HepG2 (cell line): Measurements from ENCODE around the gene ADGRL3. TPM values are rescaled to one million over a fixed set of nuclear protein-coding genes. Genes with fewer than 3 reads are reported as not detected.

Experiments
- ATAC-seq: fragments of 200-7000 bp; cut with Tn5 transposase; 3 replicates; pipeline ENCODE4 v1.9.1; 2020; ENCODE audit warnings: mild to moderate bottlenecking, moderate library complexity
- BruUV-seq: library from RNA; stranded (reverse); fragments of 400-500 nt; replicated peaks from 2 replicates; lab custom pipeline; 2021; lab: Mats Ljungman, UMichigan
- CTCF ChIA-PET: fragments of 300-600 bp; formaldehyde crosslinking; extraction: SDS; loops from one replicate; lab custom pipeline; 2021; ENCODE audit warnings: low total read pairs, inconsistent platforms, low intra/inter-chr PET ratio; lab: Yijun Ruan, JAX
- POLR2A ChIA-PET: fragments of 350-600 bp; sonication (Branson Sonifier 250); formaldehyde crosslinking; loops from one replicate; lab custom pipeline; 2020; ENCODE audit warnings: antibody characterized with exemption, inconsistent platforms; lab: Yijun Ruan, JAX
- DNase-seq: peaks from one replicate; pipeline ENCODE4 v3.0.0-alpha.2; 2015; ENCODE audit warnings: low spot score
- FAIRE-seq: peaks from 3 replicates; lab custom pipeline; 2011; peaks lifted over from hg19 to GRCh38; lab: Jason Lieb, UNC
- H2AFZ ChIP-seq: one replicate; pipeline ENCODE4 v1.6.1; 2011; ENCODE audit warnings: low read length, inconsistent platforms
- H3K27ac ChIP-seq: fragments of 300-600 bp; 3 replicates; pipeline ENCODE4 v1.8.0; 2011; ENCODE audit warnings: mixed run types, mild to moderate bottlenecking, mixed read lengths, low read length, inconsistent platforms; ENCODE audit not compliant: insufficient read depth; ENCODE audit errors: extremely low read length
- H3K27me3 ChIP-seq, 2 experiments: fragments of 200-600 bp in 1 of 2; 2 replicates in 1 of 2; 3 replicates in 1 of 2; pipeline versions ENCODE4 v1.6.0 to v1.8.0; 2011; ENCODE audit warnings: low read length in 2 of 2, mild to moderate bottlenecking in 2 of 2, moderate library complexity in 2 of 2, inconsistent platforms in 1 of 2; ENCODE audit not compliant: insufficient read depth in 2 of 2, control insufficient read depth in 1 of 2
- H3K36me3 ChIP-seq, 2 experiments: fragments of 200-600 bp in 1 of 2; replicated peaks in 1 of 2; 2 replicates in 1 of 2; 3 replicates in 1 of 2; pipeline versions ENCODE4 v1.5.1 to v1.8.0; 2011; ENCODE audit warnings: low read length in 2 of 2, inconsistent platforms in 1 of 2; ENCODE audit not compliant: insufficient read depth in 2 of 2, control insufficient read depth in 1 of 2
- H3K4me1 ChIP-seq: 2 replicates; pipeline ENCODE4 v1.5.1; 2012; ENCODE audit warnings: low read length, inconsistent platforms; ENCODE audit not compliant: insufficient read depth
- H3K4me2 ChIP-seq: 2 replicates; pipeline ENCODE4 v1.6.0; 2011; ENCODE audit warnings: low read depth, low read length, inconsistent platforms
- H3K4me3 ChIP-seq, 3 experiments: fragments of 200-600 bp in 1 of 3; sonication (generic), shearing (Covaris generic) in 1 of 3; replicated peaks in 1 of 3; 2 replicates each; pipeline ENCODE4 v1.5.1; 2011 to 2016; ENCODE audit warnings: low read length in 3 of 3, inconsistent platforms in 2 of 3, low read depth in 2 of 3, mild to moderate bottlenecking in 2 of 3, control low read depth in 1 of 3, mixed read lengths in 1 of 3; ENCODE audit not compliant: insufficient read depth in 1 of 3
- H3K79me2 ChIP-seq: one replicate; pipeline ENCODE4 v1.6.1; 2011; ENCODE audit warnings: low read length, inconsistent platforms; ENCODE audit not compliant: insufficient read depth
- H3K9ac ChIP-seq: 2 replicates; pipeline ENCODE4 v1.6.0; 2011; ENCODE audit warnings: mild to moderate bottlenecking, low read depth, low read length, inconsistent platforms; ENCODE audit not compliant: insufficient read depth
- H3K9me3 ChIP-seq: 2 replicates; pipeline ENCODE4 v1.5.1; 2012; ENCODE audit warnings: mild to moderate bottlenecking, low read length
- H4K20me1 ChIP-seq: 2 replicates; pipeline ENCODE4 v1.6.0; 2011; ENCODE audit warnings: inconsistent platforms, mild to moderate bottlenecking, low read length, moderate library complexity; ENCODE audit not compliant: insufficient read depth
- NPAS2 ChIP-seq: sonication (generic); formaldehyde crosslinking; IDR thresholded peaks from 2 replicates; pipeline ENCODE4 v1.8.0; 2022; ENCODE audit warnings: mild to moderate bottlenecking, missing genetic modification reagents, borderline replicate concordance
- PHF5A ChIP-seq: IDR thresholded peaks from one replicate; pipeline ENCODE4 v1.6.1; 2018; ENCODE audit warnings: low read depth, missing genetic modification reagents; ENCODE audit not compliant: unreplicated experiment
- UBTF ChIP-seq: sonication (generic); formaldehyde crosslinking; IDR thresholded peaks from 2 replicates; pipeline ENCODE4 v1.4.0; 2020; ENCODE audit warnings: mild to moderate bottlenecking, missing genetic modification reagents
- YY1 ChIP-seq: IDR thresholded peaks from 2 replicates; pipeline ENCODE4 v1.6.1; 2011; ENCODE audit warnings: low read length, low read depth, moderate library complexity, mild to moderate bottlenecking; ENCODE audit not compliant: insufficient read depth, insufficient replicate concordance
- ZNF335 ChIP-seq: sonication (generic); formaldehyde crosslinking; IDR thresholded peaks from 2 replicates; pipeline ENCODE4 v1.4.0; 2020; ENCODE audit warnings: missing genetic modification reagents
- ZNF383 ChIP-seq: sonication (generic); formaldehyde crosslinking; IDR thresholded peaks from 2 replicates; pipeline ENCODE4 v1.4.0; 2020; ENCODE audit warnings: missing genetic modification reagents, mild to moderate bottlenecking, borderline replicate concordance
- WGBS: methylation state at CpG from one replicate; pipeline ENCODE4 v1.1.6; 2017; ENCODE audit warnings: low lambda C conversion rate; 5-methylcytosine and 5-hydroxymethylcytosine counted together
- in situ Hi-C: cut with HindIII; loops from 2 replicates; pipeline ENCODE4 v1.10.0; 2017; ENCODE audit warnings: low pct_unique_long_range_greater_than_20kb; ENCODE audit not compliant: extremely low pct_ligation_motif_present
- intact Hi-C: fragments of 100-400 bp; cut with micrococcal nuclease; formaldehyde crosslinking; loops from one replicate; pipeline ENCODE4 v1.10.0; 2022; ENCODE audit not compliant: unreplicated experiment
- polyA plus RNA-seq, 8 experiments: library from polyadenylated mRNA; depleted of rRNA in 3 of 8; stranded (reverse) in 7 of 8; unstranded in 1 of 8; fragments of >200 nt; fragmentation: Illumina TruSeq in 4 of 8; extraction: Trizol in 4 of 8; gene quantifications; 2 replicates each; pipeline versions ENCODE4 v1.2.1 to v1.2.3, GENCODE V29; 2011 to 2016; ENCODE audit warnings: low read depth in 4 of 8, missing spikeins in 1 of 8, mixed read lengths in 1 of 8; ENCODE audit not compliant: insufficient read depth in 1 of 8
- total RNA-seq, 5 experiments: library from RNA; depleted of rRNA; stranded (reverse); fragments of >200 nt; fragmentation: Illumina TruSeq; extraction: Trizol; gene quantifications; 2 replicates each; pipeline ENCODE4 v1.2.3, GENCODE V29; 2016; ENCODE audit warnings: low read depth in 1 of 5
- TF ChIP-seq, protein P1 (sequence below): sonication (generic); formaldehyde crosslinking; IDR thresholded peaks from 2 replicates; pipeline ENCODE4 v1.8.1; 2023; ENCODE audit warnings: mild to moderate bottlenecking, missing genetic modification reagents
- TF ChIP-seq, protein P2 (sequence below): sonication (generic); formaldehyde crosslinking; IDR thresholded peaks from 2 replicates; pipeline ENCODE4 v1.4.0; 2020; ENCODE audit warnings: missing genetic modification reagents
- TF ChIP-seq, protein P3 (sequence below): sonication (generic); formaldehyde crosslinking; IDR thresholded peaks from 2 replicates; pipeline ENCODE4 v1.4.0; 2020; ENCODE audit warnings: missing genetic modification reagents

ADGRL3 gene
- total and polyA plus RNA-seq, 2 of the 13 experiments (the other 11 are each of a cell fraction or from before 2014, with no cell fraction given): 0.04 to 0.05 TPM

DNA sequence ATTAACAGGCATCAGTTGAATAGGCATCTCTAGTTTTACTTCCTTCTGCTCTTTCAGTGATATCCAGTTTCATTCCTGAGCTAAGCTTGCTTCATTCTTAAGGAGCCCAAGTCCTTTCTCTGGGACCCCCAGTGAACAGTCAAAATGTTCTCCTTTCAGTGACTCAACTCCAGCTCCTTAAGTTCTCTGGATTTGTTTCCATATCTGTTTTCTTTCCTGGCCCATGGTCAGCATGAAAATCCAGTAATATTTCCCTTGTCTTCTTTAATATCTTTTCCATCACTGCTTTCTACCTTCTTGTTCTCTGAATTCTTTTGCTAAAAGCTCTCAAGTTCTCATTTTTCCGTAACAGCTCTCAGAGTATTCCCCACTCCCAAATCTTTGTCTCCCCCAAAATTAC is 25.5 kb downstream of the ADGRL3 start:
- Histone ChIP-seq H3K27ac (no peak overlapping the region), H3K4me3 (no peak overlapping the region), H3K9me3 (no peaks in the 10 kb centered on the region), H3K4me2 (no peak overlapping the region), H3K36me3 (no peaks in the 10 kb centered on the region), H4K20me1 (no peaks in the 10 kb centered on the region), H3K79me2 (no peaks in the 10 kb centered on the region), H3K27me3 (no peaks in the 10 kb centered on the region), H2AFZ (no peak overlapping the region), H3K9ac (no peak overlapping the region), H3K4me1 (no peaks in the 10 kb centered on the region)
- 3% methylated on average over 1 of the region's 1 CpG for WGBS
- TF ChIP-seq, protein P1, sequence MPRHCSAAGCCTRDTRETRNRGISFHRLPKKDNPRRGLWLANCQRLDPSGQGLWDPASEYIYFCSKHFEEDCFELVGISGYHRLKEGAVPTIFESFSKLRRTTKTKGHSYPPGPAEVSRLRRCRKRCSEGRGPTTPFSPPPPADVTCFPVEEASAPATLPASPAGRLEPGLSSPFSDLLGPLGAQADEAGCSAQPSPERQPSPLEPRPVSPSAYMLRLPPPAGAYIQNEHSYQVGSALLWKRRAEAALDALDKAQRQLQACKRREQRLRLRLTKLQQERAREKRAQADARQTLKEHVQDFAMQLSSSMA: no peak
- FAIRE-seq (no peak), ATAC-seq (no peak), DNase-seq (no peak)
- ChIA-PET CTCF (no interaction called here), POLR2A (no interaction called here)
- BruUV-seq: no TSS peak
- in situ Hi-C loops: no loop called here
- intact Hi-C loops: no loop called here

DNA sequence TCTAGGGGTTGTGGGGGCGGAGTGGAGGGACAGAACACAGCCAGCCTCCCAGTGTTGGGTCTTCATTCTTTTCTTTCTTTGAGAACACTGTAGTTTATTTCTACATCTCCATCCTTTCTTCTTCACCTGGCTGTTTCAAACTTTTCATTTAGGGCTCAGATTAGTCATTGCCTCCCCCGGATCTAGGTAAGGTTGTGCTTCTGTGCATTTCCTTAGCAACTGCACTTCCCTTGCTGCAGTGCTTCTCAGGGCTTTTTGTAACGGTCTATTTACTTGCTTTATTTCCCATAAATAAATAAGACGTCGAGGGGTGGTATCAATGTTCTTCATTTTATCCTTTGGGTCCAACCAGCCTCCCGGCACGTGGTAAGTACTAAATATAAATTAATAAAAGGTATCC is 31.3 kb downstream of the ADGRL3 start:
- no TSS peak for BruUV-seq
- intact Hi-C loops: no loop called here
- DNase-seq (no peak), ATAC-seq (no peak), FAIRE-seq (no peak)
- no peaks in the 10 kb centered on the region for H3K79me2 ChIP-seq
- no peaks in the 10 kb centered on the region for H3K27me3 ChIP-seq
- H3K36me3 ChIP-seq: no peaks in the 10 kb centered on the region
- no peaks in the 10 kb centered on the region for H3K4me1 ChIP-seq
- POLR2A ChIA-PET: no interaction called here
- H4K20me1 ChIP-seq: no peaks in the 10 kb centered on the region
- in situ Hi-C loops: no loop called here
- 23% methylated on average over 7 of the region's 7 CpGs for WGBS
- no peak overlapping the region for H3K27ac ChIP-seq
- TF ChIP-seq PHF5A (CRISPR knock-in tag) (no peak), YY1 (no peak), NPAS2 (no peak), UBTF (CRISPR knock-in tag) (no peak), ZNF335 (no peak), ZNF383 (CRISPR knock-in tag) (no peak)
- TF ChIP-seq, protein P2, sequence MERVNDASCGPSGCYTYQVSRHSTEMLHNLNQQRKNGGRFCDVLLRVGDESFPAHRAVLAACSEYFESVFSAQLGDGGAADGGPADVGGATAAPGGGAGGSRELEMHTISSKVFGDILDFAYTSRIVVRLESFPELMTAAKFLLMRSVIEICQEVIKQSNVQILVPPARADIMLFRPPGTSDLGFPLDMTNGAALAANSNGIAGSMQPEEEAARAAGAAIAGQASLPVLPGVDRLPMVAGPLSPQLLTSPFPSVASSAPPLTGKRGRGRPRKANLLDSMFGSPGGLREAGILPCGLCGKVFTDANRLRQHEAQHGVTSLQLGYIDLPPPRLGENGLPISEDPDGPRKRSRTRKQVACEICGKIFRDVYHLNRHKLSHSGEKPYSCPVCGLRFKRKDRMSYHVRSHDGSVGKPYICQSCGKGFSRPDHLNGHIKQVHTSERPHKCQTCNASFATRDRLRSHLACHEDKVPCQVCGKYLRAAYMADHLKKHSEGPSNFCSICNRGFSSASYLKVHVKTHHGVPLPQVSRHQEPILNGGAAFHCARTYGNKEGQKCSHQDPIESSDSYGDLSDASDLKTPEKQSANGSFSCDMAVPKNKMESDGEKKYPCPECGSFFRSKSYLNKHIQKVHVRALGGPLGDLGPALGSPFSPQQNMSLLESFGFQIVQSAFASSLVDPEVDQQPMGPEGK (CRISPR knock-in tag): no peak
- TF ChIP-seq, protein P3, sequence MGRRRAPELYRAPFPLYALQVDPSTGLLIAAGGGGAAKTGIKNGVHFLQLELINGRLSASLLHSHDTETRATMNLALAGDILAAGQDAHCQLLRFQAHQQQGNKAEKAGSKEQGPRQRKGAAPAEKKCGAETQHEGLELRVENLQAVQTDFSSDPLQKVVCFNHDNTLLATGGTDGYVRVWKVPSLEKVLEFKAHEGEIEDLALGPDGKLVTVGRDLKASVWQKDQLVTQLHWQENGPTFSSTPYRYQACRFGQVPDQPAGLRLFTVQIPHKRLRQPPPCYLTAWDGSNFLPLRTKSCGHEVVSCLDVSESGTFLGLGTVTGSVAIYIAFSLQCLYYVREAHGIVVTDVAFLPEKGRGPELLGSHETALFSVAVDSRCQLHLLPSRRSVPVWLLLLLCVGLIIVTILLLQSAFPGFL (CRISPR knock-in tag): no peak
- TF ChIP-seq, all 625 proteins: peak for 0
- no peaks in the 10 kb centered on the region for H3K9me3 ChIP-seq
- no peak overlapping the region for H3K4me2 ChIP-seq
- CTCF ChIA-PET: no interaction called here
- H2AFZ ChIP-seq: no peak overlapping the region
- no peak overlapping the region for H3K9ac ChIP-seq
- H3K4me3 ChIP-seq: no peak overlapping the region
